ENCODE measurements around the gene TNS3. TPM values are rescaled to one million over a fixed set of nuclear protein-coding genes. Genes with fewer than 3 reads are reported as not detected.

Gene TNS3
- total RNA-seq, 4 donors from 2014 or later, result 6.6 to 16.0 (median 9.6) TPM

GRCh38 chr7:47342296-47343060, 239.4 kb downstream of the TNS3 start:
- no peaks in the 10 kb centered on the region for H3K4me1 ChIP-seq
- H3K9me3 ChIP-seq, result no peaks in the 10 kb centered on the region
- no peaks in the 10 kb centered on the region for H3K27me3 ChIP-seq
- no peak for TF ChIP-seq POLR2A (IDR thresholded peaks at IDR 0.05)
- no peak for TF ChIP-seq CTCF (IDR thresholded peaks at IDR 0.05)
- H3K36me3 ChIP-seq, result peaks cover 0 to 20% (median 0%) of the 10 kb centered on the region in 3 donors
- H3K27ac ChIP-seq, result no peak overlapping the region
- intact Hi-C loops (cut with DNase I), result no loop called here
- no peak for DNase-seq
- WGBS, 2 donors, result 91 to 93% methylated on average over 5 of the region's 5 CpGs
- H3K4me3 ChIP-seq, result no peak overlapping the region

GRCh38 chr7:47340517-47340916, 241.4 kb downstream of the TNS3 start:
- Histone ChIP-seq H3K4me3 (no peak overlapping the region), H3K36me3 (peaks cover 0 to 20% (median 0%) of the 10 kb centered on the region in 3 donors), H3K9me3 (no peaks in the 10 kb centered on the region), H3K27me3 (no peaks in the 10 kb centered on the region), H3K27ac (no peak overlapping the region), H3K4me1 (peaks cover 0 to 16% (median 8%) of the 10 kb centered on the region in 3 donors)
- 86 to 100% methylated on average over 1 to 3 of the region's 3 CpGs for WGBS, 2 donors
- no peak for DNase-seq
- TF ChIP-seq POLR2A (IDR thresholded peaks at IDR 0.05), result no peak
- no peak for TF ChIP-seq CTCF (IDR thresholded peaks at IDR 0.05)
- intact Hi-C loops (cut with DNase I), result no loop called here

GRCh38 chr7:47338026-47338425, 243.9 kb downstream of the TNS3 start:
- intact Hi-C loops (cut with DNase I), result no loop called here
- 66 to 74% methylated on average over 1 of the region's 1 CpG for WGBS, 2 donors
- no peaks in the 10 kb centered on the region for H3K9me3 ChIP-seq
- peaks cover 0 to 31% (median 10%) of the 10 kb centered on the region in 3 donors for H3K4me1 ChIP-seq
- no peak for TF ChIP-seq POLR2A (IDR thresholded peaks at IDR 0.05)
- TF ChIP-seq CTCF (IDR thresholded peaks at IDR 0.05), result no peak
- no peaks in the 10 kb centered on the region for H3K27me3 ChIP-seq
- no peak for DNase-seq
- H3K27ac ChIP-seq, result no peak overlapping the region
- peaks cover 0 to 8% (median 0%) of the 10 kb centered on the region in 3 donors for H3K36me3 ChIP-seq
- H3K4me3 ChIP-seq, result no peak overlapping the region

GRCh38 chr7:47337531-47337930, 244.4 kb downstream of the TNS3 start:
- H3K36me3 ChIP-seq, result peaks cover 0 to 3% (median 0%) of the 10 kb centered on the region in 3 donors
- no peak overlapping the region for H3K27ac ChIP-seq
- no peak overlapping the region for H3K4me3 ChIP-seq
- no peaks in the 10 kb centered on the region for H3K9me3 ChIP-seq
- WGBS, 2 donors, result 67 to 68% methylated on average over 3 of the region's 3 CpGs
- no peak for DNase-seq
- peaks cover 0 to 36% (median 10%) of the 10 kb centered on the region in 3 donors for H3K4me1 ChIP-seq
- no peak for TF ChIP-seq CTCF (IDR thresholded peaks at IDR 0.05)
- no peak for TF ChIP-seq POLR2A (IDR thresholded peaks at IDR 0.05)
- no peaks in the 10 kb centered on the region for H3K27me3 ChIP-seq
- intact Hi-C loops (cut with DNase I), result no loop called here
